ENCODE measurements around the gene LRP2.

Gene LRP2

DNA sequence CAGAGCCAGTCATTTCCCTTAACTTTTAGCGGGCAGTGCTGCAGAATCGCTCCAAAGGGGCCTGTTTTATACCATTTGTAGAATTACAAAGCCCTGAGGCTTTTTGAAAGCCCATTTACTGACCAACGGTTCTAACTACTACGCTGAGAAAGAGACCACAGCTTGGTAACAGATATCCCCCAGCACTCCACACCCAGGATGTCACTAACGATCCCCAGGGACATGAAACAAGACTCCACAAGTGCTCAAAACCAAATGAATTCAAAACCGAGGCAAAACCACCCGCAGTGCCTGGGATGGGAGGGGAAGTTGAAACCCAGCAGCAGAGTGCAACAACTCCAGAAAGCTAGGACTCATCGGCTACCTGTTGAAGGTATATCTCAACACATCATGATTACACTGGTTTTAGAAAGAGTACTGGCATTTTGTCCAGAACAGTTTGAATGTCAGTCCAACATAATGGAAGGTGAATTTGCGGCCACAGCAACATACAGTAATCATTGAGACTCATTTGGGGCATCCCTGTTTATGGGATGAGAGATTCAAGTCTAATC lies 33.6 kb upstream of the LRP2 start:
- Histone ChIP-seq H2AFZ (ENCODE audit: low read depth, low read length) (no peak overlapping the region), H3K9ac (ENCODE audit: low read length) (no peak overlapping the region), H3K23ac (ENCODE audit: low read length in 2 of 2) (no peak overlapping the region), H3K18ac (ENCODE audit: low read depth in 1 of 2, low read length in 2 of 2) (no peak overlapping the region), H2BK120ac (ENCODE audit: low read depth, low read length) (no peak overlapping the region), H3K4me3 (ENCODE audit: insufficient read depth in 1 of 2, low read depth in 1 of 2, low read length in 2 of 2) (no peak overlapping the region), H3K27ac (ENCODE audit: low read length, poor library complexity, severe bottlenecking) (no peak overlapping the region), H3K4ac (ENCODE audit: low read depth in 1 of 2, low read length in 2 of 2) (no peak overlapping the region), H3K4me2 (ENCODE audit: low read length, poor library complexity, severe bottlenecking) (no peak overlapping the region), H3K79me1 (replicated peaks; ENCODE audit: low read length, poor library complexity, severe bottlenecking) (no peaks in the 10 kb centered on the region), H3K4me1 (ENCODE audit: control insufficient read depth, insufficient read depth, low read depth, low read length) (no peaks in the 10 kb centered on the region), H3K27me3 (ENCODE audit: control insufficient read depth in 1 of 2, insufficient read depth in 1 of 2, low read length in 2 of 2) (peaks cover 4 to 10% of the 10 kb centered on the region in 2 experiments), H4K91ac (ENCODE audit: low read length) (no peak overlapping the region), H4K8ac (ENCODE audit: low read length) (no peak overlapping the region), H2BK12ac (ENCODE audit: low read length in 2 of 2) (no peak overlapping the region), H2BK5ac (ENCODE audit: low read depth, low read length, poor library complexity, severe bottlenecking) (no peak overlapping the region), H3K9me3 (ENCODE audit: control insufficient read depth, low read length) (no peaks in the 10 kb centered on the region), H2BK15ac (ENCODE audit: low read depth, poor library complexity, severe bottlenecking) (no peak overlapping the region), H3K14ac (ENCODE audit: low read length in 2 of 2) (no peak overlapping the region), H3K36me3 (ENCODE audit: control insufficient read depth in 1 of 2, insufficient read depth in 2 of 2, low read depth in 1 of 2, low read length in 2 of 2) (no peaks in the 10 kb centered on the region), H2AK5ac (ENCODE audit: low read length, severe bottlenecking) (no peak overlapping the region)
- DNase-seq, result no peak
- WGBS, result 57% methylated on average over 5 of the region's 9 CpGs

DNA sequence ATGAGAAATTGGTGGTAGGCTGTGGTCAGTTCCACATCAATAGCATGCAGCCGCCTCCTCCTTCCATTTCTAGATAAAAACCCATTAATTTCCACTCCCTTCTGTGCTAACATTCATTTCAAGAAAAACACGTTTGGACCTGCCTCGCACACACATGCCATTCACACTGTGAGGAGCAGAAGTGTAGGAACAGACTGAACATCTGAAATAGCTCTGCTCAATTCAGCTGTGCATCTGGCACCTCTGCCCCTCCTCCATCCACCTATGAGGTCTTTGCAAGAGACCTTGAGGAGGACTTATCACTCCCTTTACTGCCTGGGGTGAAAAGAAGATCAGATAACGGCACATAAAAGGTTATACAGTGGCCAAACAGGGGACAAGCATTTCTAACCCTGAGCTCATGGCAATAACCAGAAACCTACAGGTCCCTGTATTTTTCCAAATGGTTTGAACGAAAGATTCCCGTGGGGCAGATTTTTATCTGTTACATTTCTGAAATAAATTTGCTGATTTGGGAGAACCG lies 30.8 kb upstream of the LRP2 start:
- no peak overlapping the region for H3K14ac ChIP-seq (ENCODE audit: low read length in 2 of 2)
- H2BK120ac ChIP-seq (ENCODE audit: low read depth, low read length), result no peak overlapping the region
- no peak overlapping the region for H3K4ac ChIP-seq (ENCODE audit: low read depth in 1 of 2, low read length in 2 of 2)
- H2AFZ ChIP-seq (ENCODE audit: low read depth, low read length), result no peak overlapping the region
- no peak overlapping the region for H3K27ac ChIP-seq (ENCODE audit: low read length, poor library complexity, severe bottlenecking)
- no peak overlapping the region for H3K4me3 ChIP-seq (ENCODE audit: insufficient read depth in 1 of 2, low read depth in 1 of 2, low read length in 2 of 2)
- H3K9me3 ChIP-seq (ENCODE audit: control insufficient read depth, low read length), result no peaks in the 10 kb centered on the region
- H3K9ac ChIP-seq (ENCODE audit: low read length), result no peak overlapping the region
- H3K23ac ChIP-seq (ENCODE audit: low read length in 2 of 2), result no peak overlapping the region
- no peak overlapping the region for H3K4me2 ChIP-seq (ENCODE audit: low read length, poor library complexity, severe bottlenecking)
- no peak overlapping the region for H2BK15ac ChIP-seq (ENCODE audit: low read depth, poor library complexity, severe bottlenecking)
- no peak overlapping the region for H2BK5ac ChIP-seq (ENCODE audit: low read depth, low read length, poor library complexity, severe bottlenecking)
- H3K27me3 ChIP-seq (ENCODE audit: control insufficient read depth in 1 of 2, insufficient read depth in 1 of 2, low read length in 2 of 2), result peaks cover 6 to 10% of the 10 kb centered on the region in 2 experiments
- H3K79me1 ChIP-seq (replicated peaks; ENCODE audit: low read length, poor library complexity, severe bottlenecking), result no peaks in the 10 kb centered on the region
- H3K36me3 ChIP-seq (ENCODE audit: control insufficient read depth in 1 of 2, insufficient read depth in 2 of 2, low read depth in 1 of 2, low read length in 2 of 2), result no peaks in the 10 kb centered on the region
- H3K18ac ChIP-seq (ENCODE audit: low read depth in 1 of 2, low read length in 2 of 2), result no peak overlapping the region
- no peak for DNase-seq
- WGBS, result 34% methylated on average over 7 of the region's 7 CpGs
- no peaks in the 10 kb centered on the region for H3K4me1 ChIP-seq (ENCODE audit: control insufficient read depth, insufficient read depth, low read depth, low read length)
- H2BK12ac ChIP-seq (ENCODE audit: low read length in 2 of 2), result no peak overlapping the region
- no peak overlapping the region for H4K91ac ChIP-seq (ENCODE audit: low read length)
- H2AK5ac ChIP-seq (ENCODE audit: low read length, severe bottlenecking), result no peak overlapping the region
- H4K8ac ChIP-seq (ENCODE audit: low read length), result no peak overlapping the region

DNA sequence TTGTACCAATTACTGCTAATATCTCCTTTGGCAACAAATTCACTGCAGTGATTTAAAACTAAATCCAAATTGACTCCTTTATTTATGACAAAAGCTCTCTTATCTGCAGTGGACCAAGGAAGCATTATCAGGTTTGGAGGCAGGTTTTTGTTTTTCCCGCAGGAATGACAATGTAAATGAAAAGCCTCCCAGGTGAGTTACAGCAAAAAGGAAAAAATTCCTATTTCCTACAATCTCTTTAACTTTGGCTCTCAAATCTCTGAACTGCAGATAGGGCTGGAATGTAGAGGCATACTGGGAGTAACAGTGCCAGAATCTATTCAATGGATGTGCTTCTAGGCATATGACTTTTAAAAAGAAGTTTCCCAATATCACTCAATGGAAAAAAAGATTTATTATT lies 28.9 kb upstream of the LRP2 start:
- Histone ChIP-seq H3K9ac (ENCODE audit: low read length) (no peak overlapping the region), H3K36me3 (ENCODE audit: control insufficient read depth in 1 of 2, insufficient read depth in 2 of 2, low read depth in 1 of 2, low read length in 2 of 2) (no peaks in the 10 kb centered on the region), H3K4me2 (ENCODE audit: low read length, poor library complexity, severe bottlenecking) (no peak overlapping the region), H3K4me1 (ENCODE audit: control insufficient read depth, insufficient read depth, low read depth, low read length) (no peaks in the 10 kb centered on the region), H3K27me3 (ENCODE audit: control insufficient read depth in 1 of 2, insufficient read depth in 1 of 2, low read length in 2 of 2) (peaks cover 7 to 8% of the 10 kb centered on the region in 2 experiments), H3K14ac (ENCODE audit: low read length in 2 of 2) (no peak overlapping the region), H2BK15ac (ENCODE audit: low read depth, poor library complexity, severe bottlenecking) (no peak overlapping the region), H2AFZ (ENCODE audit: low read depth, low read length) (no peak overlapping the region), H4K91ac (ENCODE audit: low read length) (no peak overlapping the region), H2BK12ac (ENCODE audit: low read length in 2 of 2) (no peak overlapping the region), H3K9me3 (ENCODE audit: control insufficient read depth, low read length) (no peaks in the 10 kb centered on the region), H3K18ac (ENCODE audit: low read depth in 1 of 2, low read length in 2 of 2) (no peak overlapping the region), H2BK120ac (ENCODE audit: low read depth, low read length) (no peak overlapping the region), H3K23ac (ENCODE audit: low read length in 2 of 2) (no peak overlapping the region), H3K79me1 (replicated peaks; ENCODE audit: low read length, poor library complexity, severe bottlenecking) (no peaks in the 10 kb centered on the region), H3K27ac (ENCODE audit: low read length, poor library complexity, severe bottlenecking) (no peak overlapping the region), H3K4ac (ENCODE audit: low read depth in 1 of 2, low read length in 2 of 2) (no peak overlapping the region), H4K8ac (ENCODE audit: low read length) (no peak overlapping the region), H2BK5ac (ENCODE audit: low read depth, low read length, poor library complexity, severe bottlenecking) (no peak overlapping the region), H2AK5ac (ENCODE audit: low read length, severe bottlenecking) (no peak overlapping the region), H3K4me3 (ENCODE audit: insufficient read depth in 1 of 2, low read depth in 1 of 2, low read length in 2 of 2) (no peak overlapping the region)
- no CpG with 5 or more reads among the region's 1 CpG for WGBS
- no peak for DNase-seq

DNA sequence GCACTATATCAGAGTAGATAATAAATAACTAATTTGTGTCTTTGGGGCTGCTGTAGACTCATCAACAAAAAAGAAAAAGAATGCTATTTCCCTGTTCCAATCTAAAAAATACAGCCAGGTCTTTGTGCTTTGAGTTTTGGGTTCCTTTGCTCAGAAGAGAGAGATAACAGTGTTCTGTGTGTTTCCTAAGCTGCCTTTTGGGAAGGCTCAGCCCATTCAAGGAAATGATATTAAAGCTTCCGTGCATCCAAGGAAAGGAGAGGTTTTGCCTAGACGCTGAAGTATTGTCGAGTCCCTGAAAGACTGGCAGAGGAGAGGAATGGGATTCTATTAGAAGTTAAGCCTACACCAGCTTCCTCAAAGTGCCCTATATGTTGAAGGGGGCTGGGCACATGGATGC lies 25.8 kb upstream of the LRP2 start:
- no peak overlapping the region for H2BK15ac ChIP-seq (ENCODE audit: low read depth, poor library complexity, severe bottlenecking)
- no peak overlapping the region for H4K91ac ChIP-seq (ENCODE audit: low read length)
- H3K9me3 ChIP-seq (ENCODE audit: control insufficient read depth, low read length), result no peaks in the 10 kb centered on the region
- no peaks in the 10 kb centered on the region for H3K4me1 ChIP-seq (ENCODE audit: control insufficient read depth, insufficient read depth, low read depth, low read length)
- H3K27ac ChIP-seq (ENCODE audit: low read length, poor library complexity, severe bottlenecking), result no peak overlapping the region
- no peak overlapping the region for H2AK5ac ChIP-seq (ENCODE audit: low read length, severe bottlenecking)
- H3K18ac ChIP-seq (ENCODE audit: low read depth in 1 of 2, low read length in 2 of 2), result no peak overlapping the region
- H3K27me3 ChIP-seq (ENCODE audit: control insufficient read depth in 1 of 2, insufficient read depth in 1 of 2, low read length in 2 of 2), result peaks cover 0 to 5% of the 10 kb centered on the region in 2 experiments
- no peak overlapping the region for H3K4me3 ChIP-seq (ENCODE audit: insufficient read depth in 1 of 2, low read depth in 1 of 2, low read length in 2 of 2)
- H2AFZ ChIP-seq (ENCODE audit: low read depth, low read length), result no peak overlapping the region
- H3K4me2 ChIP-seq (ENCODE audit: low read length, poor library complexity, severe bottlenecking), result no peak overlapping the region
- H3K14ac ChIP-seq (ENCODE audit: low read length in 2 of 2), result no peak overlapping the region
- WGBS, result 54% methylated on average over 3 of the region's 3 CpGs
- H3K79me1 ChIP-seq (replicated peaks; ENCODE audit: low read length, poor library complexity, severe bottlenecking), result no peaks in the 10 kb centered on the region
- no peaks in the 10 kb centered on the region for H3K36me3 ChIP-seq (ENCODE audit: control insufficient read depth in 1 of 2, insufficient read depth in 2 of 2, low read depth in 1 of 2, low read length in 2 of 2)
- H2BK120ac ChIP-seq (ENCODE audit: low read depth, low read length), result no peak overlapping the region
- no peak overlapping the region for H2BK5ac ChIP-seq (ENCODE audit: low read depth, low read length, poor library complexity, severe bottlenecking)
- no peak overlapping the region for H4K8ac ChIP-seq (ENCODE audit: low read length)
- no peak overlapping the region for H3K23ac ChIP-seq (ENCODE audit: low read length in 2 of 2)
- H2BK12ac ChIP-seq (ENCODE audit: low read length in 2 of 2), result no peak overlapping the region
- no peak for DNase-seq
- no peak overlapping the region for H3K4ac ChIP-seq (ENCODE audit: low read depth in 1 of 2, low read length in 2 of 2)
- H3K9ac ChIP-seq (ENCODE audit: low read length), result no peak overlapping the region
